Neural cell (in vitro differentiated cells): Measurements from ENCODE around the gene TMEM245.

Experiments used
- EZH2 ChIP-seq: fragments of 200-600, 300-800 bp; shearing (Covaris generic), sonication (generic); IDR thresholded peaks from 2 replicates; pipeline ENCODE4 v1.6.1; 2014; ENCODE audit warnings: antibody characterized with exemption, low read length, borderline replicate concordance, mild to moderate bottlenecking; ENCODE audit not compliant: insufficient read depth, poor library complexity, severe bottlenecking
- POLR2AphosphoS5 ChIP-seq: IDR thresholded peaks from 2 replicates; pipeline ENCODE4 v1.6.1; 2012
- REST ChIP-seq: IDR thresholded peaks from 2 replicates; pipeline ENCODE4 v1.6.1; 2012; ENCODE audit warnings: borderline replicate concordance
- SMC3 ChIP-seq: fragments of 450-650 bp; conservative IDR thresholded peaks from 2 replicates; pipeline ENCODE4 v1.6.1; 2014; ENCODE audit warnings: antibody characterized with exemption, mild to moderate bottlenecking, moderate library complexity; ENCODE audit not compliant: poor library complexity
- TF ChIP-seq, protein P1 (sequence below): fragments of 450-650 bp; IDR thresholded peaks from 2 replicates; pipeline ENCODE4 v1.5.1; 2014; ENCODE audit warnings: antibody characterized with exemption, mild to moderate bottlenecking, moderate library complexity; ENCODE audit not compliant: poor library complexity, severe bottlenecking

DNA sequence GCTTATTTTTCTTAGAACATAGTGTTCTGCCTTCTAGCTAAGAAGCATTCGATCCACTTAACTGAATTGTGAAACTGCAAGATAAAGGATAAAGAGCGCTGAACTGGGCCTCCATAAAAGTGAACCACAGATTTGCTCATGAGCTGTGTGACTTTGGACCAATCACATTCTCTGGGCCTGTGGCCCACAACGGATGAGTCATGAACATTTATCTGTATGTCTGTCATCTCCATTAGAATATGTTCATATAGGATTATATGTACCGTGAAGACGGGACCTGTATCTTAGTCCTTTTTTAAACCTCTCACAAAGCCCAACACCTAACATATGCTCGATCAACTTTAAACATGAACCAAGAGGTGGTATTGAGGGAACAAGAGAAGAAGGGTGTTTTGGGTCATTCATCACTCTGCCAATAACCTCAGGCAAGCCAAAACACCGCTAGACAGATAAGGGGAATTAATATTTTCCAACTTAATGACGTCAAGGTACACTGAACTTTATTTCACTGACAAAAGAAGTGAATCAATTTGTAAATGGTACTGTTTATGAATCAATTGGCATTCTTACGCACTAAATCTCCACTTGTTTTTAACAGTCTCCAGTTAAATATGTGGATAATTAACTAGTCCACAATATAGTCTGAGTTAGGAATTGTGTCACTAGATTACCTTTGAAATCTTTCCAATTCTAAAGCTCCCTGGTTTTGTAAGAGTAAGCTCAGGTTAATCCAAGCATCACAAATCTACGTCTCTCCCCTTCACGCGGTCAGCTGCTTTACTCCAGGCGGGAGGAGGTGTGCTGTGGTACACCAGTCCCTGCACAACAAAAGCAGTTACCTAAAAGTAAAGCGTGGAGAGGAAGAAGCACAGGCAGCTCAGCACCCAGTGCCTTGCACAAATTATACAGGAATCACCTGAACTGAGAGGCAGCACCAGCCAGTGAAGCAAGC is 1.6 kb downstream of the TMEM245 start:
- TF ChIP-seq, protein P1, sequence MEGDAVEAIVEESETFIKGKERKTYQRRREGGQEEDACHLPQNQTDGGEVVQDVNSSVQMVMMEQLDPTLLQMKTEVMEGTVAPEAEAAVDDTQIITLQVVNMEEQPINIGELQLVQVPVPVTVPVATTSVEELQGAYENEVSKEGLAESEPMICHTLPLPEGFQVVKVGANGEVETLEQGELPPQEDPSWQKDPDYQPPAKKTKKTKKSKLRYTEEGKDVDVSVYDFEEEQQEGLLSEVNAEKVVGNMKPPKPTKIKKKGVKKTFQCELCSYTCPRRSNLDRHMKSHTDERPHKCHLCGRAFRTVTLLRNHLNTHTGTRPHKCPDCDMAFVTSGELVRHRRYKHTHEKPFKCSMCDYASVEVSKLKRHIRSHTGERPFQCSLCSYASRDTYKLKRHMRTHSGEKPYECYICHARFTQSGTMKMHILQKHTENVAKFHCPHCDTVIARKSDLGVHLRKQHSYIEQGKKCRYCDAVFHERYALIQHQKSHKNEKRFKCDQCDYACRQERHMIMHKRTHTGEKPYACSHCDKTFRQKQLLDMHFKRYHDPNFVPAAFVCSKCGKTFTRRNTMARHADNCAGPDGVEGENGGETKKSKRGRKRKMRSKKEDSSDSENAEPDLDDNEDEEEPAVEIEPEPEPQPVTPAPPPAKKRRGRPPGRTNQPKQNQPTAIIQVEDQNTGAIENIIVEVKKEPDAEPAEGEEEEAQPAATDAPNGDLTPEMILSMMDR: no peak
- TF ChIP-seq REST: no peak
- TF ChIP-seq EZH2: no peak
- no peak for TF ChIP-seq POLR2AphosphoS5
- TF ChIP-seq SMC3: no peak
